NCI-H1048 (cell line): ENCODE results near the gene ZNF778.

Source experiments
- DNase-seq: peaks from one replicate; lab custom pipeline; 2025; lab: John Stamatoyannopoulos, UW

Gene ZNF778

GRCh38 chr16:89194340-89195311 is 22.9 kb upstream of the ZNF778 start:
- DNase-seq = no peak

- DNase-seq = no peak
These were observed 21.9 kb upstream of the ZNF778 start for GRCh38 chr16:89195521-89196171.

- DNase-seq = no peak
These were observed 20.4 kb upstream of the ZNF778 start for GRCh38 chr16:89197033-89197632.

- DNase-seq = no peak
These were observed 19.7 kb upstream of the ZNF778 start for GRCh38 chr16:89197633-89198416.

GRCh38 chr16:89198417-89199240 is 18.9 kb upstream of the ZNF778 start:
- no peak for DNase-seq

- no peak for DNase-seq
These were observed 18.0 kb upstream of the ZNF778 start for GRCh38 chr16:89199241-89200123.

- DNase-seq = no peak
These were observed 17.2 kb upstream of the ZNF778 start, which contains the start of gene SLC22A31 for GRCh38 chr16:89200124-89200849. Gene SLC22A31, minus strand, starts transcription at chr16:89200537. Its CDS starts 36 bp downstream, at chr16:89200501.

- DNase-seq = no peak
These were observed 16.6 kb upstream of the ZNF778 start for GRCh38 chr16:89200850-89201411.

GRCh38 chr16:89201439-89202377 is 15.8 kb upstream of the ZNF778 start:
- peak; percentile 54 for DNase-seq

GRCh38 chr16:89202422-89203215 is 14.9 kb upstream of the ZNF778 start:
- DNase-seq = no peak

- DNase-seq = no peak
These were observed 9.5 kb upstream of the ZNF778 start for GRCh38 chr16:89207993-89208392.

- no peak for DNase-seq
These were observed 7.9 kb upstream of the ZNF778 start for GRCh38 chr16:89209522-89210044.

GRCh38 chr16:89210165-89210903 is 7.2 kb upstream of the ZNF778 start:
- DNase-seq = no peak

- DNase-seq = no peak
These were observed 6.5 kb upstream of the ZNF778 start for GRCh38 chr16:89210904-89211515.

GRCh38 chr16:89216315-89217137 is 977 bp upstream of the ZNF778 start:
- no peak for DNase-seq
